ENCODE results near the gene DLX4. TPM values are rescaled to one million over a fixed set of nuclear protein-coding genes. Genes with fewer than 3 reads are reported as not detected.

DLX4 gene
- polyA plus RNA-seq, 10 donors, result 0.11 to 0.80 (median 0.17) TPM; not detected in 1

- DNase-seq, result no peak
Measured at GRCh38 chr17:49946208-49946607, 22.8 kb upstream of the DLX4 start.

GRCh38 chr17:49946964-49947584, 21.9 kb upstream of the DLX4 start:
- no peak for DNase-seq

GRCh38 chr17:49949634-49950033, 19.4 kb upstream of the DLX4 start:
- no peak for DNase-seq

- DNase-seq, result no peak
Measured at GRCh38 chr17:49951362-49952082, 17.5 kb upstream of the DLX4 start.

- peak; percentile 34 to 74 (median 36) for DNase-seq
Measured at GRCh38 chr17:49952209-49952911, 16.6 kb upstream of the DLX4 start.

GRCh38 chr17:49952912-49953497, 16.0 kb upstream of the DLX4 start:
- DNase-seq, result no peak

- DNase-seq, result no peak
Measured at GRCh38 chr17:49955157-49955556, 13.8 kb upstream of the DLX4 start.

- no peak for DNase-seq
Measured at GRCh38 chr17:49956780-49957179, 12.2 kb upstream of the DLX4 start.

- no peak for DNase-seq
Measured at GRCh38 chr17:49957350-49957749, 11.6 kb upstream of the DLX4 start.

GRCh38 chr17:49958723-49959122, 10.3 kb upstream of the DLX4 start:
- no peak for DNase-seq

GRCh38 chr17:49959183-49959935, 9.6 kb upstream of the DLX4 start:
- no peak for DNase-seq

- DNase-seq, result no peak
Measured at GRCh38 chr17:49962599-49963308, 6.2 kb upstream of the DLX4 start.

- DNase-seq, result no peak
Measured at GRCh38 chr17:49963309-49963625, 5.7 kb upstream of the DLX4 start.

- peak in 1 of 3 donors; percentile 61 for DNase-seq
Measured at GRCh38 chr17:49963626-49964302, 5.2 kb upstream of the DLX4 start.

- peak in 1 of 3 donors; percentile 58 for DNase-seq
Measured at GRCh38 chr17:49964303-49964768, 4.7 kb upstream of the DLX4 start.

- no peak for DNase-seq
Measured at GRCh38 chr17:49964769-49965523, 4.0 kb upstream of the DLX4 start.

- DNase-seq, result no peak
Measured at GRCh38 chr17:49965524-49965909, 3.5 kb upstream of the DLX4 start.

GRCh38 chr17:49966767-49967166, 2.2 kb upstream of the DLX4 start:
- no peak for DNase-seq

GRCh38 chr17:49967205-49967604, 1.8 kb upstream of the DLX4 start:
- DNase-seq, result no peak
